ENCODE data around the gene ATG101.

The ATG101 gene

DNA sequence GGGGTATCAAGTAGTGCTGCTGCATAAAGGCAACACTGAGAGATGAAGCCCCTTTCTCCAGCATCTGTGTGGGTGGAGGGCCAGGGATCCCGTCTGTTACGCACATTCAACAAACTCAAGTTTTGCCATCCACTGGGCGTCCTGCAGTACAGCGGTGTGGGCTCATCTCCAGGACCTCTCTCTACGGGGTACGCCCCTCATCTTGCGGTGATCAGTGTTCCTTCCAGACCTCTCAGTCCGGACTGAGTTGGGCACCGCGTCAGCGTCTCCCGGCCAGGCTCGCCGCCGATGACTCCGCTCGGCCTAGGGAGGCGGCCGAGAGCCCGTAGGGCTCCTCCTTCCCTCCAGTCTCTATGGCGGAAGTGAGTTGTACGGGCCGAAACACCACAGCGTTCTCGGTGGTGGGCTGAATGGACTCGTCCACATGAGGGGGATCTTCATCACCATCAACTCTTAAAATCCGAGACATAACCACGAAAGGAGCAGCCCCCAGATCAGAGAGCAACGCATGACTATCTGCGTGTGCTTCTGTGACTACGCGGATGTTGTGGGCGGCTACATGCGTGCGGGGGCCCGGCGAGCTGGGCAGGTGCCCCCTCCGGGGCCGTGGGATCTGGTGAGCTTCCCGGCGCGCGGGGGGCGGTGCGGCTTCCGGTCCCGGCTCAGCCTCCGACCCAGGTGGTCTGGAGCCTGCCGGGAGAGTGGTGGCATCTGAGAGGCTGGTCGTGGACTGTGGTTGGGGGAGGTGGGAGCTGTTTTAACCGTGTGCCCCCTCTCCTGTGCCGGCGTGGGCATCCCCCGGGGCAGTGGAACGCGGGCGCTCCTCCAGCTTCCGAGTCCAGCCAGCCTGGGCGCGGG, at the start of gene ATG101:
Gene ATG101 (plus strand): TSS at position 652 of the 858 bp plus-strand sequence. CDS start 3,673 bp downstream, outside the sequence.
- FAIRE-seq: no peak

DNA sequence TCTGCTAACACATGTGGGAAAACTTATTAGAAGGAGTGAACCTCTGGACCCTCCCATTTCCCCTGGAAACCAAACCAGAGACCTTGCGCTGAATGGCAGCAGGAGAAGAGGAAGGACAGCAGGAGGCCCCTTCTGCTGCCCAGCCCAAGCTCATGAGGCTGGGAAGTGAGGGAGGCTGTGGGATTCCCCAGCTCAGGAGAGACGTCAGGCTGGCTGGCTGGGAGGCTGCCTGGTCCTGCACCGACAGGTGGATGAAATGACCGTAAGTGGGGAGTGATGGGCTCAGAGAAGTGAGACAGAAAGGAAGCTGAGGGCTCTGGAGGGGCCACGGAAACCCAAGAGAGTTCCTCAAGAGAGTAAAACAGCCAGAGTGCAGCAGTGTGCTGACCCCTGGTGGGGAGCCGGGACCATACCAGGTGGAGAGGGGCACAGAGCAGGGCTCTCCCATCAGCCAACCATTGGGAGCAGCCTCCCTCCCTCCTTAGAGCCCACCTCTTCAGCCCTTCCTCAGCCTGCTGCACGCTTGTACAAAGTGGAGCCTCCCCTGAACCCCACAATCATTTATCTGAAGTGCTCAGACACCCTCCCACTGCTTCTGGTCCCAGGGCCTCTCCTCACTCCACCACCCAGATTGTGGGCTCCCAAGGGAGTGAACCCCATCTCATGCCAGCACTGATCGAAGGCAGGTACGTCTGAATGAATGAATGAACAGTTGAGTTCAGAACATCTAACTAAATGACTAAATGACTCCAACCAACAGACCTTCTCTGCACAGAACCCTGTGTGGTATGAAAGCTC, 49.0 kb upstream of the ATG101 start:
- FAIRE-seq: no peak

- no peak for FAIRE-seq
Observed at GRCh38 chr12:52022841-52023181, 47.0 kb upstream of the ATG101 start.

- no peak for FAIRE-seq
Observed at GRCh38 chr12:52023182-52023975, 46.4 kb upstream of the ATG101 start.

GRCh38 chr12:52023976-52024688, 45.6 kb upstream of the ATG101 start:
- FAIRE-seq: no peak

- FAIRE-seq: no peak
Observed at GRCh38 chr12:52024845-52025230, 44.9 kb upstream of the ATG101 start.

DNA sequence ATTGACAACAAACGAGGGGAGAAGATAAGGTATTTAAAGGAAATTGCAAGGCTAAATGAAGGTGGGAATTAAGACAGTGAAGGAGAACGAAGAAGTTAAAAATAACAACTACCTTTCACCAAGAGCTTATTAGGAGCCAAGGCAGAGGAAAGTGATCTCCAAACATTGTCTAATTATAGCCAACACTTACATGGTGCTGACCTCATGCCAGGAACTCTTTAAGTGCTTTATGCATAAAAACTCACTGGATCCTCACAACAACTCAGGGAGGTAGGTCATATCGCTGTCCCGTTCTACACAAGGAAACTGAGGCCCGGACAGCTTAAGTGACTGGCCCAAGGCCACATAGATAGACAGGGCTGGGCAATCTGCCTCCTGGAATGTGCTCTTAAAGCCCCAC, 43.5 kb upstream of the ATG101 start:
- FAIRE-seq: no peak

GRCh38 chr12:52027085-52027843, 42.5 kb upstream of the ATG101 start:
- FAIRE-seq: no peak

DNA sequence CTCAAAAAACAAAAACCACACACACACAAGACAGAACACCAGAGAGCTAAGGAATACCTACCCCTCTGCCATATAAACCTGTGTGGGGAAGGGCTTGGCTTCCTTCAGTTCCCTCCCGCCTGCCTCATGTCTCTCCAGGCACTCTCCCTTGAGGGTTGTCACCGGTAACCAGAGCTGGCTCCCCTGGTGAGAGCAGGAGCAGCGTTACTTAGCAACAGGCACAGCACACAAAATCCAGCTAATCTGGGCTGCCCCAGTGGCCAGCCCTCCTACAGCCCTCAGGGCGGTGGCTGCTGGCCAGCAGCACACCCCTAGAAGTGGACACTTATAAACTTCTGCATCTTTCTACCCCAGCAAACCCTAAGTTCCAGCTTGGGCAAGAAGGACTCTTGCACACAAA, 40.1 kb upstream of the ATG101 start:
- FAIRE-seq: no peak

DNA sequence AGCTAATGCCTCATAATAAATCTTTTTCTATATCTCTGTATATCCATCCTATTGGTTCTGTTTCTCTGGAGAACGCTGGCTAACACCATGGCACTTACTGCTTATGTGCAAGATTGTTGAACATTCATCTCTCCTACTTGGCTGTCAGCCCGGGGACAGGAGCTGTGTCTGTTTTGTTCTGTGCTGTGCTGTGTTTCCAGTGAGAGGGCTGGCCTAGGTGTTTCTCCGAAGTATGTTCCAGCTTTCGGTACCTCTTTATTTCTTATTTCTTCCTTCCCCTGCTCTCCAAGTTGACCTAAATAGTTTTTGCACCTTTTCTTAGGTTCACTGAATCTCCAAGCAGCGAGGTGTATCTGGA, 37.4 kb upstream of the ATG101 start:
- FAIRE-seq: no peak

- peak; percentile 69 for FAIRE-seq
Observed at GRCh38 chr12:52032804-52033445, 36.9 kb upstream of the ATG101 start.

DNA sequence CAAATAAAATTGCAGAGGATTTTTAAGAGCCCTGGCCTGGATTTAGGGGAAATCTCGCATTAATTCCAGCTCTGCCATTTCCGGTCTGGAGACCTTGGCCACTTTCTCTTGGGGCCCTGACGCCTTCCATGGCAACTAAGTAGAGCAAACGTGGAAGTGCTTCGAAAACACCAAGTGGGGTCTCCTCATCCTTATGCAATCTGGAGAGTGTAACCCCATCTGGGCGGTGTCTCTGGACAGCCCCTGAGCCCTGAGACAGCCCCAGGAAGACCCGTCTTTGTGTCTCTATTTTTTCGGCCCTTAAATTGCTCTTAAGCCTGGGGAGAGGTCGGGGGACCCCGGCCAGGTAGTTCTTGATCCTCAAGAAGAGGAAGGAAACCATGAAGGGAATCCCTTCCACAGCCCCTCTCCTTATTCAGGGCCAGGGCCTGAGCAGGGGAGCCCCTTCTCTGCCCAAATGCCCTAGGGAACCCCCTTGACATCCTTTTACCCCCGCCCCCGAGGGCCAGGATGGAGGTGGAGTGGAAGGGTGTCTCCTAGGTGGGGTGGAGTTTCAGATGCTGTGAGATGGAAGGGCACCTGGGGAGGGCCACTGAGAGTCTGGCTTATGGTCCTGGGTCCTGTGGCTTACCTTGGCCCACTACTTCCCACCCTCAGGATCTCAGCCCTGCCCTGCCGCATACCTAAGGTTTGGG, 36.2 kb upstream of the ATG101 start:
- no peak for FAIRE-seq

- FAIRE-seq: no peak
Observed at GRCh38 chr12:52035190-52035589, 34.6 kb upstream of the ATG101 start.

- no peak for FAIRE-seq
Observed at GRCh38 chr12:52035926-52036325, 33.9 kb upstream of the ATG101 start.

DNA sequence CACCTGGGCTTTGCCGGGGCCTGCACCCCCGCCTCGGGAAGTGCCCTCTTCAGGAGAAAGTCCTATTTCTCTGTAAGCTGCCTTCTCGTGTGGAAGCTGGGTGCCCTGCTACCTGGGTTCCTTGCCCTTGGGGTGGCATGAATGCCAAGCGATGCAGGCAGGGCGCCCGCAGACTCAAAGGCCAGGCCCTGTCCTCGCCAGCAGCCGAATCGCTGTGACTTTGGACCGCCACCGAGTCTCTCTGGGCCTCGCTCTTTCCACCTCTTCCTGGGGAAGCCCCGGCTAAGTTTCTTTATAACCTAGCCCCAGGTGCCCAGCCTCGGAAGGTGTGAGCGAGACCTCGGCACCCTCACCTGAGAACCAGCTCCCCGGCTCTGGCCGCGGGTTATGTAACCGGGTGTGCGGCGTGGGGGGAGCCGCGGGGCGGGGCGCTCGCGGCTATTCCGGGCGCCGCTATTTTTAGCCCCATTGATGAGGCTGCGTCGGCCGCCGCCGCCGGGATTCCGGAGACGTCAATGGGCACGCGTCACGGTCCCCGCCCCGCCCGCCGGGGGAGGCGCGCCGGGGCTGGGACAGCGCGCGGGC, 33.1 kb upstream of the ATG101 start:
- no peak for FAIRE-seq

GRCh38 chr12:52037248-52037861, 32.4 kb upstream of the ATG101 start:
- no peak for FAIRE-seq

- no peak for FAIRE-seq
Observed at GRCh38 chr12:52038447-52038846, 31.3 kb upstream of the ATG101 start.

- no peak for FAIRE-seq
Observed at GRCh38 chr12:52041035-52041434, 28.7 kb upstream of the ATG101 start.

- FAIRE-seq: no peak
Observed at GRCh38 chr12:52041695-52042123, 28.1 kb upstream of the ATG101 start.
